Measurements from ENCODE around the gene ALOX15B.

The ALOX15B gene

GRCh38 chr17:8080208-8080798 lies 41.4 kb downstream of the ALOX15B start:
- DNase-seq (ENCODE audit: low read depth in 2 of 2), result no peak

GRCh38 chr17:8080799-8081219 lies 42.0 kb downstream of the ALOX15B start:
- DNase-seq (ENCODE audit: low read depth in 2 of 2), result no peak

- no peak for DNase-seq (ENCODE audit: low read depth in 2 of 2)
Measured at GRCh38 chr17:8081876-8082275, 43.0 kb downstream of the ALOX15B start.

- DNase-seq (ENCODE audit: low read depth in 2 of 2), result no peak
Measured at GRCh38 chr17:8082292-8082691, 43.4 kb downstream of the ALOX15B start.

GRCh38 chr17:8084250-8084649 lies 45.4 kb downstream of the ALOX15B start:
- no peak for DNase-seq (ENCODE audit: low read depth in 2 of 2)

GRCh38 chr17:8087075-8087951 lies 48.5 kb downstream of the ALOX15B start, which contains the start of gene ALOX12B:
Gene ALOX12B (minus strand): TSS chr17:8087716. CDS start chr17:8087442, 274 bp downstream.
- DNase-seq (ENCODE audit: low read depth in 2 of 2), result no peak

GRCh38 chr17:8087952-8088230 lies 49.0 kb downstream of the ALOX15B start:
- no peak for DNase-seq (ENCODE audit: low read depth in 2 of 2)

GRCh38 chr17:8089728-8090127 lies 50.9 kb downstream of the ALOX15B start:
- DNase-seq (ENCODE audit: low read depth in 2 of 2), result no peak

GRCh38 chr17:8091033-8091687 lies 52.3 kb downstream of the ALOX15B start:
- DNase-seq (ENCODE audit: low read depth in 2 of 2), result no peak

GRCh38 chr17:8095361-8095760 lies 56.5 kb downstream of the ALOX15B start:
- DNase-seq (ENCODE audit: low read depth in 2 of 2), result no peak

- no peak for DNase-seq (ENCODE audit: low read depth in 2 of 2)
Measured at GRCh38 chr17:8096541-8096940, 57.7 kb downstream of the ALOX15B start.

All from stimulated activated CD4-positive, alpha-beta T cell treated with anti-CD3 and anti-CD28 coated beads, Interleukin-1b, Interleukin-23, amount 100 ng/mL, for 1 hour (primary cell).